NCI-H2107 treated with DMSO at 0.1 percent for 48 hours (cell line): ENCODE measurements around the gene TRAP1.
"Not testable (repeated sequence)": the region's sequence is repeated elsewhere in the genome, so short reads cannot be mapped to it uniquely, and the experiment has no call there.

Experiments
- DNase-seq: peaks from one replicate; lab custom pipeline; 2025; ENCODE audit not compliant: unreplicated experiment; lab: John Stamatoyannopoulos, UW

Gene TRAP1

GRCh38 chr16:3618769-3619141 lies 98.6 kb downstream of the TRAP1 start:
- DNase-seq: no peak

- DNase-seq: no peak
Observed at GRCh38 chr16:3612510-3613466, 104.5 kb downstream of the TRAP1 start.

- peak; percentile 75 for DNase-seq
Observed at GRCh38 chr16:3611146-3611975, 106.0 kb downstream of the TRAP1 start, which contains the start of gene SLX4. Gene SLX4, minus strand, starts transcription at chr16:3611606. Its CDS starts 2,642 bp downstream, at chr16:3608964.

DNA sequence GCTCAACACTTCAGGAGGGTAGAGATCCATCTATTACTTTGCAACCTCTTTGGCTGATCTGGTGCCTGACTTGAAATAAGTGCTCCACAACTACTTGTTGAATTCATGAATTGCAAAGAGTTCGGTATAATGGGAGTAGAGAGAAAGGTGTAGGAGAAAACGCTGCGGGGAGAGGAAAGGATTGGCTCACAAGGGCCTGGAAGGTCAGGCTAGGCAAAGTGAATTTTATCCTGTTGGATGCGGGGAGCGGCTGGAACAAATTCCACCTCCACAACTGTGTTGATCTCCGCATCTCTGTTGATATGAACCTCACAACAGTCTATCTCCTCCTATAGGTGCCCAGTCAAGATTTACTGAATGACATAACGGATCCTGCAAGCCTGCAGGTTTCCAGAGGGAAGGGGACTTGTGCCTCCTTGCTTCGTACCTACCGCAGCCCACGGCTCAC lies 106.6 kb downstream of the TRAP1 start:
- no peak for DNase-seq

DNA sequence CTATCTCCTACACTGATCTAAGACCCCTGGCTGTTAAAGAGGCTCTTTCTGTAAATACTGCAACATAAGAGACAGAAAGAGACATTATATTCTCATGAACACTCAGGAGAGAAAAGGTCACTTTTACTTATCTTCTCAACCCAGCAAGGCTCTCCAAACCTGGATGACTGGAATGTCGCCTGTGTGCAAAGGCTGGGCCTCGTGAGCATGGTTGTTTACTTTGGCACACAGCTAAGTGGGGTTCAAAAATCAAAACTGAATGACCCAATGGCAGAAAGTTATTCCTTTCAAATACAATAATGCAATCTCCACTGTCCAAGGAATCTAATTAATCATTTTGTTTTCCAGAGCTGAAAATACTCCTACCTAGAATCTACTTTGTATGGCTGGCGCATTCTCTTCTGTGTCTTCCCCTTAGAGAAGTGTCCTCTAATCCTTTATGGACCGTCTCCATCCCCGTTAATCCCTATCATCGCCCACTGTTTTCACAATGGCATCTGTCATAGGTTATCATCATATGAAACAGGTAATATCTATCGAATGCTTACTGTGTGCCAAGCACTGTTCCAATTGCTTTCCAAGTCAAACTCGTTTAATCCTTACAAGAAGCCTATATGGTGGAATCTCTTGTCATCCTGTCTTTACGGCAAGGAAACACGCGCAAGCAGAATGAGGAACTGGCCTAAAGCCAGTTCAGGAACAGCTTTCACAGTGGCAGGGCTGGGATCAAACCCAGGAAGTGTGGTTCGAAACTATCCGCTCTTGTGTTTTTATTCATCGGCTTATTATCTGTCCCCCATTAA lies 107.2 kb downstream of the TRAP1 start:
- DNase-seq: no peak

- not testable (repeated sequence) for DNase-seq
Observed at GRCh38 chr16:3608976-3609375, 108.3 kb downstream of the TRAP1 start.

DNA sequence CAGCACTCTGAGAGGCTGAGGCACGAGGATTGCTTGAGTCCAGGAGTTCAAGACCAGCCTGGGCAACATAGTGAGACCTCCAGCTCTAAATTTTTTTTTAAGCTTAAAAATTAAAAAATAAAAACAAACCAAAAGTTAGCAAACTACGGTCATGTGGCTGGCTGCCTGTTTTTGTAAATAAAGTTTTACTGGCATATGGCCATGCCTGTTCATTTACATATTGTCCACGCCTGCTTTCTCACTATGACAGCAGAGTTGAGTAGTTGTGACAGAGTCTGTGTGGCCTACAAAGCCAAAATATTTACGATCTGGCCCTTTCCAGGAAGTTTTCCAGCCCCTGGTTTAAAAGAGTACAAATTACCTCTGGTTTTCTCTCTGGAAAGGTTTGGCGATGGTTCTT lies 109.3 kb downstream of the TRAP1 start:
- no peak for DNase-seq
